GM19099 (cell line): Measurements from ENCODE around the gene POU2AF1.

Source experiments
- POLR2A ChIP-seq: IDR thresholded peaks from 3 replicates; pipeline ENCODE4 v1.6.1; 2011; ENCODE audit warnings: low read depth; ENCODE audit not compliant: insufficient read length; ENCODE audit errors: extremely low read depth

Gene POU2AF1

DNA sequence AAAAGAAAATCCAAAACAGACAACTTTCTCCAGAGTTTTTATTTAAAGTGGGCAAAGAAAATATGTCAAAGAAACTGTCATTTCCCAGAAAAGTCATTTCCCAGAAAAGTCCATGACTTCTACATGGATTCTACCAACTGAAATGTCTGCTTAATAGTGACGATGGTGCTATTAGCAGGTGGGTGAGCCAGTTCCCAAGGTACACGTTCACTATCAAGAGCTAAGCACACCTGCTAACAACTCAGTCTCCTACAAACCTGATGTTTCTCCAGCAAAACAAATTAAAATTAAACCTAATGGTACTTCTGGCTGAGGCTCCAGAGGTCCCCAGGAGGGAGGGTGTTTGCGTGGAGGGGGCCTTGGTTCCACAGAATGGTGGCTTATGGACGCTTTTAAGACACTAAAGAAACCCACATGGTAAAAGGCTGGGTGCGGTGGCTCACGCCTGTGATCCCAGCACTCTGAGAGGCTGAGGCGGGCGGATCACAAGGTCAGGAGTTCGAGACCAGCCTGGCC, 26.8 kb downstream of the POU2AF1 start:
- peak; percentile 25 for TF ChIP-seq POLR2A

DNA sequence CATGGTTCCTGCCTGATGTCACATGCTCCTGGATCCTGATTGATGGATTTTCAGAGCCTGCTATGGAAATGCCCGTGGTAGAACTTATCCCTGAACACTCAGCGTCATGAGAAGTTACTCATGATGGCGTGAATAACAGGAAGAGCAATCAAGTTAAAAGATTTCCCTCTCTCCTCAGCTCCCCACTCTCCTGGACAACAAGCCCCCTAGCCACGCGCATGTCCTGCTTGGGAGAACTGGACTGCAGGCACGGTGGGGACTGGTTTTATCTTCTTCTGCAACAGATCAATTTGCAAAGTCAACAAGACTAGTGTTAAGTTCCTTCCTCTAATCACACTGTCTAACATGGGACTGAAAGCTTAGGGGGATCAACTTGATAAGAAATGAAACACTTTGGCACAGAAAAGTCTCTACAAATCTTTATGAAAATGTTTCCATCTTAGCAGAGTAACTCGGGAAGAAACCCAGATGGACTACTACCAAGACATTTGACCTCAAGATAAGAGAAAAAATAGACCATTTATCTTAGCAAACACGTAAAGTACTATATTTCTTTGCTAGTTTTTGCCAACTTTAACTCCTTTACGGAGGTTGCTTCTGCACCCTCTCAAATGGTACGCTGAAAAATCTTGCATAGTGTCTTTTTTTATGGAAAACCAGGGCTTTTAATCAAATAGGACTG, 27.6 kb downstream of the POU2AF1 start:
- TF ChIP-seq POLR2A: no peak

DNA sequence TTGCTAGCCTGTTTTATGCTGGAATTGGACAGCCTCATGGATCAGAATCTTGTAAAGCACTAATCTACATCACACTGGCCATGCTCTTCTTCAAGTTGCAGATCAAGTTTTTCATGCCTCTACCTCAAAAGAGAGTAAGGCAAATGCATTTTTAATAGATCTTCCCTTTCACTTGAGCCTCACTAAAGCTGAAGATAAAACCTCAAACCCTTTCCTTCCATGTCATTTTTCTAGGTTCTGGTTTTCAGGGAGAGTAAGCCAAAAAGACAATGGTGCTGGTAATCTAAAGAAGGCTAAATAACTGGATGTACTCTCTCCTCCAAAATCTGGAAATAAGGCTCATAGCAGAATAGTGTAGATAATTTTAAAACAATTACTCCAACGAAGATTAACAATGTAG, 28.3 kb downstream of the POU2AF1 start:
- no peak for TF ChIP-seq POLR2A

DNA sequence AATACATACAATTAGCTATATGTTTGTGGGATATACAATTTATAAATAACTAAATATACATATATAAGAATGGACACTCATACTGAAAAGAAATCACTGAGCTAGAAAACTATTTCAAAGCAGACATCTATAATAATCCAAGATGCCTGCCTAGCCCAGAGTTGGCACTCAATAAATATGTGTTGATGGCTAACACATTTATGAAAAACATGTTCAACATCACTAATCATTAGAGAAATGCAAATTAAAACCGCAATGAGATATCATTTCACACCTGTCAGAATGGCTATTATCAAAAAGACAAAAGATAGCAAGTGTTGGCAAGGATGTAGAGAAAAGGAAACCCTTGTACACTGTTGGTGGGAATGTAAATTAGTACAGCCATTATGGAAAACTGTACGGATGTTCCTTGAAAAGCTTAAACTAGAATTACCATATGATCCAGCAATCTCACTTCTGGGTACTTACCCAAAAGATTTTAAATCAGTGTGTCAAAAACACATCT, 29.8 kb downstream of the POU2AF1 start:
- TF ChIP-seq POLR2A: no peak

DNA sequence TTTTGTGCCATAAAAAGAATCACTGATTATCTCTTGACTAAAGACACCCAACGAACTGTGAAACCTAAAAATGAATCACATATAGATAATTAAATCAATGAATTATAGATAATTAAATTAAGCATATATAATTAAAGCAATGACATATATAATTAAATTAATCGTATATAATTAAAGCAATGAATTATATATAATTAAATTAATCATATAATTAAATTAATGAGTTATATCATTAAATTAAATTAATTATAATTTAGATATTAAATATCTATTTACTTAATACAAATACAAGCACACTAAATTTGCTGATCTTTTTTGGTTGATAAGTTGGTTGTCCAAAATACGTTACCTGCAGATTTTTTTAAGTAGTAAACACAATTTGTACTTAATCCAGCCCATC, 30.9 kb downstream of the POU2AF1 start:
- no peak for TF ChIP-seq POLR2A

DNA sequence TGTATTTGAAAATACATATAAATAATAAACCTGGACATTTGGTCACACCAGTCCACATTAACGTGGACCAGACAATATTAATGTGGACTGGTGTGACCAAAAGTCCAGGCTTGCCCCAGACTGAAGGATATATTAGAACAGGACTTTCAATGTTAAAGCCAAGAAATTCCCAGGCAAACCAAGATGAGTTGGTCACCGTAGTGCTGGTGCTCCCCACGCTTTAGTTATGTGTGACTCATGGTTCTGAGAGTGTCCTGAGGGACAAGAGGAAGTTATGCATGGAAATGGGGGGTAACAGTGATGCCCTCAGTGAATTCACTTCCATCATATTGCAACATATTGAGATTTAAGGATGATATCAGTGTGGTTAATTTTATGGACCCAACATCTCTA, 31.4 kb downstream of the POU2AF1 start:
- TF ChIP-seq POLR2A: no peak

DNA sequence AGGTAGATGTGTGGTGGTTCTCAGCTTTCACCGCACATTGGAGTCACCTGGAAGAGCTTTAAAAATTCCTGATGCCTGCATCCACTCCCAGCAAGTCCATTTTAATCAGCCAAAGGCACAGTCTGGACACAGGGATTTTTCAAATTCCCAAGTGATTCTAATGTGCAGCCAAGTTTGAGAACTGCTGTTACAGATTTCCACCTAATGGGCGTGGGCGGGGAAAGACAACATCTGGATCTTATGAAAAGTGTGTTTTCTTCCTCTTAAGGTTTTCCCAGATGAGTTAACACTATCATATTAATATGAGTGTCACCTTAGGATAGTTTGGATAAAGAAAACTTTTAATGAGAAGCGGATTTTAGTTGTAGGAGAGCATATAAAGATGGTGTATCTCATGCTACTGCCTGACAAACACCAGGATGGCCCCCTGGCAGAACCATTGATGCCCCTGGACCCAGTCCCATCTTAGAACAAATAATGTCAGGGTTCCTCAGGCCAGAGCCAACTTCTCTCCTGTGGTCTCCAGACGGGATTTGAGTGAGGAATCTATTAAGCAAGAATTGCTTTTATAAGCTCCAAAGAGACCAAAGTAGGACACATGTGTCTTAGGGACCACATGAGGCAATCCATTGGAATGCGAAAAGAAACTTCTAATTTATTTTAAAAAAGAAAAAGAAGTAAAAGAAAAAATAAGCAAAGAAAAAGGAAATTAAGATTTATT, 31.9 kb downstream of the POU2AF1 start:
- TF ChIP-seq POLR2A: no peak

DNA sequence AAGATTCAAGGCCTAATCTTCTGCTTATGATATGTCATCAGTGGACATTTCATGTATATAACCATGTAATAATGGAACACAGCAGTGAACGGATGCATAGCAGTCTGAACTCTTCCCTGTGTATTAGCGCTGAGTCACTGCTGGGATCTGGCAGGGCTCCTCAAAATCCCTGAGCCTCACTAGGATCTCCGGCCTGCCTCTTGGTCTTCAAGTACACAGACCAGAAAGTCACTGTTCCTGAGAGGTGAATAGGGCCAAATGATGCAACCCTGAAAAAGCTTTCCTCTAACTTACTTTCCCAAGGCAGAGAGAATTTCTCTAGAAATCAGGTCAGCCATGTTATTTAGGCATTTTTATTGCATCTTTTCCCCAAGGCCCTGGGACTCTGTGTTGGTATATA, 35.0 kb downstream of the POU2AF1 start:
- TF ChIP-seq POLR2A: no peak

DNA sequence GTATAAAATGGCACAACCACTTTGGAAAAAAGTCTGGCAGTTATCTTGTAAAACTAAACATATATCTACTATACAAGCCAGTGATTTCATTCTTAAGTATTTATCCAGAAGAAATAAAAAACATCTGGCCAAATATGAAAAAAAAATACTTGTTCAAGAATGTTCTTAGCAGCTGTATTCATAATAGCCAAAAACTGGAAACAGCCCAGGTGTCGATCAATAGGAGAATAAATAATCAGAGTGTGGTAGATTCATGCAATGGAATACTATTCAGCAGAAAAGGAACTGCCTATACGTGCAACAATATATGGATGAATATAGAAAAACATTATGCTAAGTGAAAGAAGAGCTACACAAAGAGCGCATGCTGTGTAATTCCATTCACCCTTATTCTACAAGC, 36.7 kb downstream of the POU2AF1 start:
- TF ChIP-seq POLR2A: no peak

DNA sequence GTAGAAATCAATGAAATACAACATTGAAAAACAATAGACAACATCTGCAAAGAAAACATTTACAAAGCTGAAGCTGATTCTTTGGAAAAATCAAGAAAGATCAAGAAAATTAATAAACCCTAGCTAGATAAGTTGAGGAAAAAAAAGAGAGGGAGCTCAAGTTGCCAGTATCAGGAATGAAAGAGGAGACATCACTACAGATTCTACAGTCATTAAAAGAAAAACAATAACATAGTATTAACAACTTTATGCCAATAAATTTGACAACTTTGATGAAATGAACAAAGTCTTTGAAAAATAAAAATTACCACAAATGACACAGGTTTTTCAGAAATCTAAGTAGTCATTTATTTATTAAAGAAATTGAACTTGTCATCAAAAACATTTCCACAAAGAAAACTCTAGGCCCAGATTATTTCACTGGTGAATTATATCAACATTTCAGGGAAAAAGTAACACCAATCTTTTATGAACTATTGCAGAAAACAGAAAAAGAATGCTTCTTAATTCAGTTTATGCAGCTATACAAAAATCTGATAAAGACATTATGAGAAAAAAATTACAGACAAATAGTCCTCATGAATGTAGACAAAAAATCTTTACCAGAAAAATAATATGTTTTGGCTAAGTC, 39.2 kb downstream of the POU2AF1 start:
- no peak for TF ChIP-seq POLR2A

DNA sequence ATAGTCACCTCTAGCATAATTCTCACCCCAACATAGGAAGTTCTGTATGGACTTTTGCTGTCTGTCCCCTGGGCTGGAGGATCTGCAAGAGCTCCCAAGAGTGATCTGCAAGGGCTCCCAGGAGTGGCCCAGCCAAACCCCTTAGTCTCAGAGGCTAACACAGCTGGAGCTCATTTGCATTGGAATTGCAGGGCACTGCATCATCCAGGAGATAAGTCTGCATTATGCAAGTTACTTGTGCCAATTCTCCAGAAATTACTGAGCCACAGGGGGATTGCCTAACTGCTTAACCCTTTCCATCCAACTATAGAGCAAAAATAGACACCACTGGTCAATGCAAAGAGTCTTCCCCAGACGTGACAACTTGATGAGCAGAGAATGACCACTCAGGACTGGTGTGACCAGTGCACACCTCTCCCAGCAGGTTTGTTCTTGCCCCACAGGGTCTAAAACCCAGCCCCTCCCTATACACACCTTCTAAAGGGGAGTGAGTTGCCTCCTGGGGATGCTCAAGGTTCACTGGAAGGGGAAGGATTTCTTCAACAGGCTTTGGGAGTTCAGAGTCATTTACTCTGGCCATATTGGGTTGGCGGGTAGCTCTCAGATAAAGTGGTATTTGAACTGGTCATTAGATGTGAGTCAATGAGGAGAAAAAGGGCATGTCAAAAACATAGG, 42.4 kb downstream of the POU2AF1 start:
- TF ChIP-seq POLR2A: no peak

DNA sequence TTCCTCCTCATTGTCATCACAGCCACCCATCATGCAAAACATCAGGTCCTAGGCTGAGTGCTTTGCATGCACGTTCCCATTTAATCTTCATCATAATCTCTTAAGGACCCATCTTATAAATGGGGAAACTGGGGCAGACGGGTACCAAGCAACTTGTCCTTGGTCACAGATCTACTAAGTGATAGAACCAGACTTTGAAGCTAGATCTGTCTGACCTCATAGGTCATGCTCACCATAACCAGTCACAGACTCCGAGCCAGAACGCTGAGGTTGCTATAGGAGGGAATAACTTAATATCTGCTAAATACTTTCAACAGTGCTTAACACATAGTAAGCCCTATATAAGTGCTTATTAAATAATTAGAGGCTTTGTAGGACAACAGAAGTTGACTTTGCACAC, 43.0 kb downstream of the POU2AF1 start:
- TF ChIP-seq POLR2A: no peak

DNA sequence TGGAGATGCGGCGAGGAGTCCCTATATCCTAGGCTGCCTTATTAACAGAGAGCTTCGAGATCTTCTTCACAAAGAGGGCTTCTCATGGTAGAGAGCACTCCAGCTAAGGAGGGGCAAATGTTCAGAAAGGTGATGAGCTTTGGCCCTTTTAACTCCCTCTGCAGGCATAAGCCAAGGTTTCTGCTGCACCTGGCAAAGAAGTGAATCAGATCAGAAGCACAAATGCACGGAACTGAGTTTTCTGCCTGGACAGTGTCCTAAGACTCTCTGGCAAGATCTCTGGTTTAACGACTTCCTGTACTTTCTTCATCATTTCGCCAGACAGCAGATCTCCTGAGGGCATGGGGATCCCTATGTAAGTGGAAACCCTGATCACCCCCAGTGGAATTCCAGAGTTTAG, 43.5 kb downstream of the POU2AF1 start:
- TF ChIP-seq POLR2A: no peak

DNA sequence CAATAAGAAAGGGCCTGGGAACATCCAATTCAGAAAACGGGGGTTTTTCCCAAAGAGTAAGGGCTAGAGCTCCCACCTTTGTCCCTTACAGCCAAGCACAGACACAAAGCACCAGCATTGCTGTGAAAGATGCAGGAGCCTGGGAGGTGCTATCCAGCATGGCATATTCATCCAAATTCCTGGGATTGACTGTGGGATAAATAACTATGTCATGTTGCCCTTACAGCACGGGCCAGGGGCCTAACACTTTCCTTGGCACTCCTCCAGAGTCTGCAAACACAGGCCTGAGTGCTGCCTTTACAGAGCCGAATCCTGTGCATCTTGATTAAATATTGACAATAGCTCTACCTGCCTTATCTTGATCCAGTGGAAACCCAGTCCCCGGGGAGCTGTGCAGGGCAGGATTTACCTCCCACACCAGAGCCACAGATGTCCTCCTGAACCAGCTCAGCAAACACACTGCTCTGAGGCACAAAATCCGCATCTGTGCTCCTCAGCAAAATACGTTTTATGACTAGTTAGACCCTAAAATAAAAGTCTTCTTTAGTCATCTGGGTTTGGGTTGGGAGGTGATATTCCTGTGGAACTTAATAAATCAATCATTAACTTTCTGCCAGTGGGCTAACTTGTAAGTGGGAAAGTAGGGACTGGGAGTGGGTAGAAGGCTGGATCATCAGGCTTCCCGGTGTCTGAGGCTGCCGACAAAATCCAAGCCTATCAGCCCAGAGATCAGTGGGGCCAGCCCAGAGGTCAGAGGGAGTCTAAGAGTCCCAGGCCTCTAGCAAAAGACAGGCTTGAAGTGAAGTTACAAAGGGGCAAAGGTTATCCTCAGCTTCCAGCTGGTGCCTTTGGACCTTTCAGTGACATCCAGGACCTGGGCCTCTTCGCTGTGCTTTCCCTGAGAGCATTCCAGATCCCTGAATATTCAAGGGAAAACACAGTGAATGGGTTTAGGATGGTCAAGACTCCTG, 44.3 kb downstream of the POU2AF1 start:
- no peak for TF ChIP-seq POLR2A
